KMS-11 (cell line): ENCODE data around the gene SIGLEC1.

Source experiments
- H2AFZ ChIP-seq: fragments of 200-600 bp; sonication (generic); 2 replicates; pipeline ENCODE4 v1.6.1; 2016; ENCODE audit warnings: antibody characterized with exemption, mixed run types, low read depth
- H3K27ac ChIP-seq: fragments of 200-600 bp; sonication (generic); 2 replicates; pipeline ENCODE4 v1.6.1; 2016; ENCODE audit warnings: mild to moderate bottlenecking, mixed run types
- H3K27me3 ChIP-seq: fragments of 200-600 bp; sonication (generic); 2 replicates; pipeline ENCODE4 v1.6.1; 2017; ENCODE audit warnings: mild to moderate bottlenecking, low read depth, mixed run types, moderate library complexity; ENCODE audit not compliant: insufficient read depth
- H3K36me3 ChIP-seq: fragments of 200-600 bp; sonication (generic); 2 replicates; pipeline ENCODE4 v1.6.1; 2017; ENCODE audit warnings: mild to moderate bottlenecking, mixed run types; ENCODE audit not compliant: insufficient read depth
- H3K4me1 ChIP-seq: fragments of 200-600 bp; sonication (generic); 2 replicates; pipeline ENCODE4 v1.6.1; 2016; ENCODE audit warnings: mild to moderate bottlenecking, low read depth, mixed run types; ENCODE audit not compliant: poor library complexity, severe bottlenecking
- H3K4me2 ChIP-seq: fragments of 200-600 bp; sonication (generic); 2 replicates; pipeline ENCODE4 v1.7.0; 2016; ENCODE audit warnings: mild to moderate bottlenecking, mixed run types
- H3K4me3 ChIP-seq: fragments of 200-600 bp; sonication (generic); IDR thresholded peaks from 2 replicates; pipeline ENCODE4 v1.6.1; 2017; ENCODE audit warnings: low read depth, low read length, mixed read lengths; ENCODE audit not compliant: insufficient read depth
- H3K79me2 ChIP-seq: fragments of 200-600 bp; sonication (generic); 2 replicates; pipeline ENCODE4 v1.6.1; 2016; ENCODE audit warnings: low read depth, mixed run types; ENCODE audit not compliant: insufficient read depth
- H3K9ac ChIP-seq: fragments of 200-600 bp; sonication (generic); 2 replicates; pipeline ENCODE4 v1.6.1; 2016; ENCODE audit warnings: mild to moderate bottlenecking, mixed run types
- H4K20me1 ChIP-seq: fragments of 200-600 bp; sonication (generic); 2 replicates; pipeline ENCODE4 v1.6.1; 2016; ENCODE audit warnings: mild to moderate bottlenecking, mixed run types; ENCODE audit not compliant: insufficient read depth
- CTCF ChIP-seq: fragments of 200-600 bp; sonication (generic); conservative IDR thresholded peaks from 2 replicates; pipeline ENCODE4 v1.6.1; 2017; ENCODE audit warnings: low read depth, mild to moderate bottlenecking, antibody characterized with exemption, low read length, moderate library complexity, mixed read lengths

Gene SIGLEC1

GRCh38 chr20:3754276-3754630 is 41.9 kb upstream of the SIGLEC1 start:
- Histone ChIP-seq H3K79me2 (no peaks in the 10 kb centered on the region), H3K4me2 (no peak overlapping the region), H3K4me1 (no peaks in the 10 kb centered on the region), H3K36me3 (no peaks in the 10 kb centered on the region), H3K9ac (no peak overlapping the region), H3K4me3 (no peak overlapping the region), H4K20me1 (no peaks in the 10 kb centered on the region), H3K27me3 (no peaks in the 10 kb centered on the region), H2AFZ (no peak overlapping the region), H3K27ac (no peak overlapping the region)
- TF ChIP-seq CTCF: no peak

DNA sequence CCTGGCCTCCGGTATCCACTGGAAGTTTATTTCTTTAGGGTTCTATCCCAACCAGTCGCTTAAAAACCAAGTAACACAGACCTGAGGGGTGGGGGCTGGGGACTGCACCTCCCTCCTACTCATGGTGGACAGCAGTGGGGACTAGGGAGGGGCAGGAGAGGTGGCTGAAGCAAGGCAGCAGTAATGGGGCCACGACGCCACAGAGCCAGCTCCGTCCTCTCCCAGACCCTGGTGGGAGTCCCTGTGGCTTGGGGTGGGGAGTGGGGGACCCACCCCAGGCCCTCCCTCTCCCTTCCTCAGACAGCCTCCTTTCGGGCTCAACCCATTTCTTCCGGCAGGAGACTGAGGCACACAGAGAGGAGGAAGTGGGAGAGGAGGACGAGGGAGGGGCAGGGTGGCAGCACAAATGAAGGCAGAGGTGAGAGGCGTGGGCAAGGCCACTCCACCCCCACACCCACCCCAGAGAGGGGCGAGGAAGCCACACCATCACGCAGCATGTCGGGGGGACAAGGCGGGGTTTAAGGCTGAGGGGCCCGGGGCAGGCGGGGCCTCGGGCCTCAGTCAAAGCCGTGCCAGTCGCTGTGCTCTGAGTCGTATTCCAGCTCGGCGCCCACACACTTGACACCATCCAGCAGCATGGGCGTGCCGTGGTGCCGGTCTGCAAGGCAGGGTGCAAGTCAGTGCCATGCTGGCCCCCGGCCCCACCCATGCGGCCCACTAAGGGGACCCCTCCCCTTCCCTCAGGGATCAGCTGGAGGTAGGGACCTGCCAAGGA is 41.3 kb upstream of the SIGLEC1 start:
- Histone ChIP-seq H3K4me2 (no peak overlapping the region), H3K4me1 (no peaks in the 10 kb centered on the region), H4K20me1 (no peaks in the 10 kb centered on the region), H3K27me3 (no peaks in the 10 kb centered on the region), H3K36me3 (no peaks in the 10 kb centered on the region), H3K9ac (no peak overlapping the region), H3K79me2 (no peaks in the 10 kb centered on the region), H2AFZ (no peak overlapping the region), H3K27ac (no peak overlapping the region), H3K4me3 (no peak overlapping the region)
- TF ChIP-seq CTCF: no peak

GRCh38 chr20:3753098-3753497 is 40.7 kb upstream of the SIGLEC1 start:
- Histone ChIP-seq H3K9ac (no peak overlapping the region), H3K36me3 (no peaks in the 10 kb centered on the region), H3K79me2 (no peaks in the 10 kb centered on the region), H3K4me2 (no peak overlapping the region), H4K20me1 (no peaks in the 10 kb centered on the region), H3K4me3 (no peak overlapping the region), H3K4me1 (no peaks in the 10 kb centered on the region), H2AFZ (no peak overlapping the region), H3K27me3 (no peaks in the 10 kb centered on the region), H3K27ac (no peak overlapping the region)
- peak; percentile 52 for TF ChIP-seq CTCF

DNA sequence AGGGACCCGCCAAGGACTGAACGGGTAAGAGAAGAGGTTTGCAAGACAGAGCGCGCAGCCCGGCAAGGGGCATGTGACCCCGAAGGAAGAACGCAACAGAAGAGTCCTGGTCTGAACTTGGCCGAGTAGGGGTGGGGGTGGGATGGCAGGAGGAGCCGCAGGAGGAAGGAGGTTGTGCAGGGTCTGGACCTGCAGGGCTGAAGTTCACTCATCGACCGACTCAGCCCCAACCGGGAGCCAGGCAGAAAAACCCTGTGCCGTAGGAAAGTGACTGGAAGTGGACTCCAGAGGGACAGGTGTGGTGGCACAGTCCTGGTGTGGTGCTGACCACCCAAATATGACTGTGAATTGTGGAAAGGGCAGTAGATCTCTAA is 40.0 kb upstream of the SIGLEC1 start:
- Histone ChIP-seq H3K4me2 (no peak overlapping the region), H2AFZ (no peak overlapping the region), H3K4me3 (no peak overlapping the region), H3K36me3 (no peaks in the 10 kb centered on the region), H3K27me3 (no peaks in the 10 kb centered on the region), H3K9ac (no peak overlapping the region), H3K27ac (no peak overlapping the region), H3K4me1 (no peaks in the 10 kb centered on the region), H3K79me2 (no peaks in the 10 kb centered on the region), H4K20me1 (no peaks in the 10 kb centered on the region)
- no peak for TF ChIP-seq CTCF
